Bronchial smooth muscle cell (primary cell): ENCODE data around the gene VAT1. TPM values are rescaled to one million over a fixed set of nuclear protein-coding genes. Genes with fewer than 3 reads are reported as not detected.

Experiments
- total RNA-seq: library from RNA; depleted of rRNA; stranded (reverse); fragments of >200 nt; gene quantifications from 2 replicates; pipeline ENCODE4 v1.2.1, GENCODE V29; 2014

Gene VAT1
- total RNA-seq: 409 and 552 TPM in 2 replicates

DNA sequence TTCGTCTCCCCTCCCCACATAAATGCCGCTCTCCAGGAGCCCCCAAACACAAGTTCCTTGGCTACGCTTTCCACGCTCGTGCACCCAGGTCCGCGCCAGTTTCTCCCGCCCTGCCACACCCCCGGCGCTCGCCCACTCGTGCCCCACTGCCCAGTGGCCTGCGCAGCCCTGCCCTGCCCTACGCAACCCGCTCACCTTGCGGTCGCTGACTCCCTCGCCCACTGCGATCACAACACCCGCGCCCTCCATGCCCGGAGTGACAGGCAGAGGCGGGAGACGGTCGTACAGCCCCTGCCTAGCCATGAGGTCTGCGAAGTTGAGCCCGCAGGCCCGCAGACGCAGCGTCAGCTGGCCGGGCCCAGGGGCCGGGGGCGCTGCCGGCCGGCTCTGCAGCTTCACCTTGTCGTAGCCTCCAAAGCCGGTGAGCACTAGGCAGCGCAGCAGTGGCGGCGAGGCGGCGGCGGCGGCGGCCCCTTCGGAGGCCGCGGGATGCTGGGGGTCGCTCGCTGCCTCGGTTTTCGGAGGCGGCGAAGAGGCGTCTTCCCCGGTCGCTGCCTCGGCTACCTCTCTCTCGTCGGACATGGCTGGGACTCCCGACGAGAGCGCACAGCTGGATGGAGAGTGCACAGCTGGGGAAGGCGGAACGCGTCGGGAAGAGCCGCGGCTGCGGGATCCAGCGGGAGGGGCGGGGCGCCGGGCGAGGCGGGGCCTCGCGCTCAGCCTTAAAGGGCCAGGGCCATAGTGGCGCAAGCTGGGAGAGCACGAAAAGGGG is at the start of gene VAT1:
TSS of gene VAT1 (minus strand) at position 645 of the 772 bp plus-strand sequence. CDS start at position 582, 63 bp downstream.

DNA sequence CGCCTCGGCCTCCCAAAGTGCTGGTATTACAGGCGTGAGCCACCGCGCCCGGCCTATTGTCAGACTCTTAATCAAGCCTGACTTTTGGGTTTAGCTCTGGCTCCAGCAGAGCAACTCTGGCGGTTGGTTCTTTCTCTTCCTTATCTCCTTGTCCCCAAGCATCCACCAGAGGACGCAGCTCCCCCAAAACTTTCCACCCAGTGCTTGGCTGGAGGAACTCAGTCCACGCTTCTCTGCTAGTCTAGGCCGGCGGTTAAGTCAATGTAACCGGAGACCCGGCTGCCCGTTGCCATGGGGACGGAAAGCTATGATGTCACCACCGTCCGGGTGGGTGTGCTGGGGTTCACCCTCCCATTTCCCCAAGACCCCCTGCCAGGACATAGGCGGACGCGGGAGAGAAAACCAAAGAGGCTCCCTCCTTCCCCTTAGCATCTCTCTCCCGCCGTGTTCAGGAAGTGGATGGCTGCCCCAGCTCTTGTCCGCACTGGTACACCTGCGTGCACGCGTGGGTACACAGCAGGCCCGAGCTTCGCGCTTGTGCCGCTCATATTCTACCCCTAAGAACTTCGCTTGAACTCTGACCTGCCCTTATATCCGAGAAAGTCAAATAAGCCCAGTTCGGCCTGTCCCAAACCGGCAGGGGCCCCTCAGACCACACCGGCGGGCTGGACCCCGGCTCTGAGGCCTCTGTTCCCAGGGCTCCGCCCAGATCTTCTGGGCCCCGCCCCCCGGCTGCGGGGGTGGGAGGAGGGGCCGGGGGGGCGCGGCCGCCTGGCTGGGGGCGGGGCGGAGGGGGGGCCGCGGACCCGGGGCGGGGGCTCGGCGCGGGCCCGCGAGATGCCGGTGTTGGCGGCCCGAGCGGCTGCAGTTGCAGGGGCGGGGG is 2.5 kb upstream of the VAT1 start, which contains the start of gene RND2:
TSS of gene RND2 (plus strand) at position 825 of the 883 bp plus-strand sequence. CDS start 117 bp downstream, outside the sequence.

DNA sequence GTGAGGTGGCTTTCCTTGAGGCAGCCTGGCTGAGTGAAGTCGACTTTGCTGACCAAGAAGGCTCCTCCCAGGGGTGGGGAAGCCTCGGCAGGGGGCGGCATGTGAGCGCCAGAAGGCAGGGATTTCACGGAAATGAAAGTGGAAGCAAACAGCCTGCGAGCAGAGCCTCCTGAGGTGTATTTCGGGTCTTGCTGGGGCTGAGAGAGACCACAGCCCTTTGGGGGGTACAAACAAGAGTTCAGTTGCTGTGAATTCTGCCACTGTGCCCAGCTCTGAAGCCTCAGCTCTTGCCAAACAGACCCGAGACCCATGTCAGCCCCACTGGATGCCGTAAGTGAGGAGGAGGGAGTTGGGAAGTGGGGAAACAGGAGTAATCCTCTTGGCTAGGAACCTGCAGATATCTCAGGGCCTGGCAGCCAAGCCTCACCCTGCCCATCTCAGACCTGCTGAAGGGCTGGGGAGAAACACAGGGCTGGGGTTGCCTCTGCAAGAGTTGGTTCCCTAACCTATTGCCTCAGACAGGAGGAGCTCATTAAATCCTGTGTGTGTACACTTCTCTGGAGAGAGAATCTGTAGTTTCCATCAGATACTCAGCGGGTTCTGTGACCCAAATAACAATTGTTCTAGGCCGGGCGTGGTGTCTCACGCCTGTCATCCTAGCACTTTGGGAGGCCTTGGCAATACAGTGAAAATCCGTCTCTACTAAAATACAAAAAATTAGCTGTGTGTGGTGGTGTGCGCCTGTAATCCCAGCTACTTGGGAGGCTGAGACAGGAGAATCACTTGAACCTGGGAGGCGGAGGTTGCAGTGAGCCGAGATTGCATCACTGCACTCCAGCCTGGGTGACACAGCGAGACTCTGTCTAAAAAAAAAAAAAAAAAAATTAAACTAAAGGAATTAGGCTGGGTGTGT is 15.3 kb downstream of the VAT1 start, which contains the start of gene IFI35:
TSS of gene IFI35 (plus strand) at position 146 of the 913 bp plus-strand sequence. CDS start at position 310, 164 bp downstream.

DNA sequence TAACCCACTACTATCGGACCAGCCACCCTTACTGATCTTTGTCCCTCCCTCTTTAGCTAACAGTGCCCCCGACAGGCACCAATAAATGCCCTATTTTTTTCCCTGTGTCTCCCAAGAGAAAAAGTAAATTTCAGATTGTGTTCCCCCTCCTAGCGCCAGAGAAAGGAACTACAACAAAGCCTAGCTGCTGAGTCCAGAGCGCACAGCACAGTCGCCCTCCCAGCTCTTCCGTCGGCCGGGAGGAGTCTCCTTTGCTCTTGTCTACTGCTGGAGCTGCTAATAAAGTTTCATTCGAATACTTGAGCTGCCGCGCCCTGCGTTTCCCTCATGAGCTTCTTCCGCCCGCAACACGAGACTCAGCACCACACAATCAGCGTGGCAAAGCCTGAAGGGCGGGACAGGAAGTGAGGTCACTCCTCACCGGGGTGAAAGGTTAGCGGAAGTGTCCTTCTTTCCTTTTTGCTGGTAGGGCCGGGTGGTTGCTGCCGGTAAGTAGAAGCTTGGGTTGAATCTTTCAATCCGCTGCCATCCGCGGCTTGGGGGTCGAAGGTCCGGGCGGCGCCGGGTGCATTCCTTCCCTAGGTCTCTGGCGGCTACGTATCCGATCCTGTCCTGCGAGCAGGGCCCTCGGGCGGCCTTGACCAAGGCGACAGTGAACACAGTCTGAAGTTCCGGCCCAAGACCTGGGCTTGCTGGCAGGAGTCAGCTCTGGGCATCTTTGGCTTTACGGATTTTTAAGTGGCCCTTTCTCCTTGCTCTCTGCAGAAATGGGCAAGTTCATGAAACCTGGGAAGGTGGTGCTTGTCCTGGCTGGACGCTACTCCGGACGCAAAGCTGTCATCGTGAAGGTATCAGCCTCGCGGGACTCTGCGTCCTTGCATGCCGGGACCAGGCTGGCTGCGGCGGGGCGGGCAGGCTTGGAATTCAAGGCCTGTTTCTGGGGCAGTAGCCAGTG is 23.9 kb downstream of the VAT1 start, which contains the start of gene RPL27:
TSS of gene RPL27 (plus strand) at position 436 of the 955 bp plus-strand sequence. CDS start at position 768, 332 bp downstream.

DNA sequence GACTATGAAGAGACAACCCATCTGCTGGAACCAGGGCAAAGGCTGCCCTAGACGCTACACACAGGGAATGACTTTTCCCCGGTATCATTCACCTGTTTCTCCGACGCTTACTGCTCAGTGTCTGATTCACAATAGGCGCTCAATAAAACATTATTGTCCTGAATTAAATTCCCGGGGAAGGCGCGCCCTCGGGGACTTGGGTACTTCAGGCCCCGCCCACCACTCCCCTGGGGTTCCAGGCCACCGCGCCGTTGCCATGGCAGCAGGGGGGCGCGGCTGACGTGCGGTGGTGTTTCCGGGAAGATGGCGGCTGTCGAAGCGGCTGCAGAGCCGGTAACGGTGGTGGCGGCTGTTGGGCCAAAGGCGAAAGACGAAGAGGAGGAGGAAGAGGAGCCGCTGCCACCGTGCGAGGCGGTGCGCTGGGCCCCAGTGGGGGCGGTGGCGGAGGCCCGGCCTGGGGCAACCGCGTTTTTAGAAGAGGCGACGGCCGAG is 41.9 kb downstream of the VAT1 start, which contains the start of gene RUNDC1:
TSS of gene RUNDC1 (plus strand) at position 292 of the 492 bp plus-strand sequence. CDS start at position 304, 12 bp downstream.

DNA sequence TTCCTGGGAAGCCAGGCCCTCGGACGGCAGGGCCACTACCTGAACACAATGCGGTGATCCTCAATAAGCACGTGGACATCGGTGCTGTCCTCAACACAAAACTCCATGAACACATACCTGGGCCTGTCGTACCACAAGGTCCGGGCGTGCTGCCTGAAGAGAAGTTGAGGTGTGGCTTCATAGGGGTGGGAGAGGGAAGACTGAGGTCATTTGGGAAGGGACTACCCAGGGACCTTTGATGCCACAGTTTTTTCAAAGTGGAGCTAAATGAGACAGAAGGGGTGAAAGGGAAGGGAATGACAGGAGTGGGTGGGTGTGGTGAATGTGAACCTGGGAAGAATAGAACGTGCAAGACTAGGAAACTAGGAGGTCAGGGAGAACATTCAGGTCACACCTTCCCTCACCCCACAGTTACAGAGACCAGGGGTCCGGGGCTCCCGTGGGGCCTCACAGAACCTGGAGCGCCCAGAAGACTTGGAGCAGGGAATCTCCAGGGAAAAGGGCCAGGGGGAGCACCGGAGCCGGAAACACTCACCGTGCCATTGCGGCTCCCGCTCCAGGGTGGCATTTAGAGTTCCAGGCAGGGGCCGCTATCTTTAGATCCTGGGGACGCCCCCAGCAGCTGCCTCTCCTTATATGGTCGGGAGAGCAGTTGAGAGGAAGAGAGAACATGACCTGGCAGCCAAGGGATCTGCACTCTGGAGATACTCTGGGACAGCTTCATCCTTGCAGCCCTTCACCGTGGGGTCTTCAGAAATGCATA is 42.5 kb downstream of the VAT1 start, which contains the start of gene PTGES3L:
TSS of gene PTGES3L (minus strand) at position 570 of the 763 bp plus-strand sequence. CDS start at position 543, 27 bp downstream.

Other genes with a start within 250 kb of the VAT1 start
- gene VPS25, start 248.9 kb downstream of the VAT1 start, total RNA-seq: 46.5 and 50.2 TPM in 2 replicates
- gene WNK4, start 241.8 kb downstream of the VAT1 start, total RNA-seq: 0.09 and 0.32 TPM in 2 replicates
- gene COA3, start 223.7 kb downstream of the VAT1 start, total RNA-seq: 70.6 and 86.2 TPM in 2 replicates
- gene CNTD1, start 223.5 kb downstream of the VAT1 start, total RNA-seq: 0.16 and 0.94 TPM in 2 replicates
- gene BECN1, start 198.1 kb downstream of the VAT1 start, total RNA-seq: 170 and 185 TPM in 2 replicates
- gene PSME3, start 189.0 kb downstream of the VAT1 start, total RNA-seq: 42.0 and 50.3 TPM in 2 replicates
- gene AOC2, start 177.8 kb downstream of the VAT1 start, total RNA-seq: 0.32 and 0.60 TPM in 2 replicates
- gene AOC3, start 171.2 kb downstream of the VAT1 start, total RNA-seq: 0.16 and 1.9 TPM in 2 replicates
- gene G6PC1, start 121.6 kb downstream of the VAT1 start, total RNA-seq: 0.16 TPM in 1 of 2 replicates, not detected in the other
- 27.6 and 29.8 TPM in 2 replicates for gene AARSD1, start 57.9 kb downstream of the VAT1 start, total RNA-seq
- gene PTGES3L, start 42.3 kb downstream of the VAT1 start, total RNA-seq: 0.16 TPM in 1 of 2 replicates, not detected in the other
- 5.4 and 7.4 TPM in 2 replicates for gene RUNDC1, start 41.8 kb downstream of the VAT1 start, total RNA-seq
- gene RPL27, start 24.0 kb downstream of the VAT1 start, total RNA-seq: 1,417 and 1,668 TPM in 2 replicates
- gene IFI35, start 15.6 kb downstream of the VAT1 start, total RNA-seq: 27.6 and 33.1 TPM in 2 replicates
- gene RND2, start 2.8 kb upstream of the VAT1 start, total RNA-seq: 0.60 and 0.95 TPM in 2 replicates
- gene BRCA1, start 103.0 kb upstream of the VAT1 start, total RNA-seq: 4.6 and 6.6 TPM in 2 replicates
- 72.9 and 100 TPM in 2 replicates for gene NBR1, start 148.8 kb upstream of the VAT1 start, total RNA-seq
- 0.77 and 0.95 TPM in 2 replicates for gene TMEM106A, start 189.5 kb upstream of the VAT1 start, total RNA-seq
- 0.16 TPM in 1 of 2 replicates, not detected in the other for gene CCDC200, start 206.2 kb upstream of the VAT1 start, total RNA-seq
- not detected in 2 replicates for gene RNU2-1, start 211.6 kb upstream of the VAT1 start, total RNA-seq